CD4-positive, alpha-beta T cell (primary cell): ENCODE results near the gene SORCS2. TPM values are rescaled to one million over a fixed set of nuclear protein-coding genes. Genes with fewer than 3 reads are reported as not detected.

Experiments
- ATAC-seq: fragments of 200-7000 bp; cut with Tn5 transposase; one replicate; pipeline ENCODE4 v1.10.0; 2022; ENCODE audit warnings: mild to moderate bottlenecking; ENCODE audit not compliant: poor library complexity
- CTCF ChIA-PET: fragments of 350-600 bp; sonication (Branson Sonifier 250); formaldehyde crosslinking; loops from one replicate; lab custom pipeline; 2021; ENCODE audit warnings: antibody characterized with exemption, inconsistent platforms; lab: Charles Lee
- POLR2A ChIA-PET: fragments of 350-600 bp; sonication (Branson Sonifier 250); formaldehyde crosslinking; loops from one replicate; lab custom pipeline; 2021; ENCODE audit warnings: antibody characterized with exemption, inconsistent platforms; lab: Charles Lee
- DNase-seq, 14 experiments: peaks; one replicate each; pipeline ENCODE4 v3.0.0-alpha.2; 2013 to 2020; ENCODE audit warnings: mixed read lengths in 2 of 14
- H3K27ac ChIP-seq, 2 donors: one replicate each; pipeline versions ENCODE4 v1.5.1 to v1.7.0; 2013; ENCODE audit warnings: low read length in 2 of 2, low read depth in 1 of 2, mild to moderate bottlenecking in 1 of 2
- H3K27me3 ChIP-seq, 2 experiments: 1 replicate in 1 of 2; 2 replicates in 1 of 2; pipeline versions ENCODE4 v1.6.1 to v1.7.0; 2013; ENCODE audit warnings: low read length in 2 of 2, control low read depth in 1 of 2, mild to moderate bottlenecking in 1 of 2, moderate library complexity in 1 of 2; ENCODE audit not compliant: insufficient read depth in 2 of 2, control insufficient read depth in 1 of 2
- H3K36me3 ChIP-seq: one replicate; pipeline ENCODE4 v1.6.1; 2013; ENCODE audit warnings: low read length, control low read depth; ENCODE audit not compliant: insufficient read depth
- H3K4me1 ChIP-seq: one replicate; pipeline ENCODE4 v1.6.1; 2013; ENCODE audit warnings: low read length, control low read depth; ENCODE audit not compliant: insufficient read depth
- H3K4me3 ChIP-seq: one replicate; pipeline ENCODE4 v1.5.1; 2013; ENCODE audit warnings: mild to moderate bottlenecking, low read length, moderate library complexity
- H3K9me3 ChIP-seq, 2 experiments: 1 replicate in 1 of 2; 2 replicates in 1 of 2; pipeline versions ENCODE4 v1.6.1 to v1.7.0; 2013; ENCODE audit warnings: low read length in 2 of 2, mild to moderate bottlenecking in 2 of 2, control low read depth in 1 of 2, moderate library complexity in 1 of 2; ENCODE audit not compliant: control insufficient read depth in 1 of 2, insufficient read depth in 1 of 2
- H3K27ac Mint-ChIP-seq: one replicate; pipeline ENCODE4 v1.8.0; 2020; ENCODE audit warnings: mixed read lengths
- H3K27me3 Mint-ChIP-seq: one replicate; pipeline ENCODE4 v1.8.0; 2021; ENCODE audit warnings: mixed read lengths
- H3K36me3 Mint-ChIP-seq: one replicate; pipeline ENCODE4 v1.8.0; 2021; ENCODE audit warnings: low read depth, mixed read lengths
- H3K4me1 Mint-ChIP-seq: one replicate; pipeline ENCODE4 v1.8.0; 2021; ENCODE audit warnings: low read depth, mixed read lengths
- H3K4me3 Mint-ChIP-seq: one replicate; pipeline ENCODE4 v1.8.0; 2020; ENCODE audit warnings: mild to moderate bottlenecking, mixed read lengths
- H3K9me3 Mint-ChIP-seq: one replicate; pipeline ENCODE4 v1.8.0; 2020; ENCODE audit warnings: mixed read lengths
- CTCF ChIP-seq: fragments of 200-600 bp; IDR thresholded peaks from one replicate; pipeline ENCODE4 v1.8.0; 2022; ENCODE audit warnings: antibody characterized with exemption, mild to moderate bottlenecking
- intact Hi-C, 2 experiments: fragments of 100-400 bp; cut with DNase I in 1 of 2; cut with micrococcal nuclease in 1 of 2; formaldehyde crosslinking; loops; one replicate each; pipeline versions ENCODE4 v1.15.1 to v1.9.0; 2023 to 2025; cut with DNase I, micrococcal nuclease
- total RNA-seq, 174 experiments: library from RNA in 2 of 174; stranded (reverse) in 2 of 174; gene quantifications; one replicate each; pipeline ENCODE4 v1.2.3 and lab custom pipeline; 2021 to 2026

SORCS2 gene
- total RNA-seq, 2 experiments from 2014 or later, result not detected

GRCh38 chr4:7614350-7614949 is 422.1 kb downstream of the SORCS2 start:
- H3K27ac Mint-ChIP-seq, result no peak overlapping the region
- DNase-seq (no peak), ATAC-seq (no peak)
- Histone ChIP-seq H3K4me3 (no peak overlapping the region), H3K27ac (no peak overlapping the region), H3K9me3 (peaks cover 0 to 19% of the 10 kb centered on the region in 2 experiments), H3K4me1 (no peaks in the 10 kb centered on the region), H3K27me3 (no peaks in the 10 kb centered on the region), H3K36me3 (no peaks in the 10 kb centered on the region)
- TF ChIP-seq CTCF, result no peak
- ChIA-PET CTCF (no interaction called here), POLR2A (no interaction called here)
- H3K4me3 Mint-ChIP-seq, result no peak overlapping the region
- no peaks in the 10 kb centered on the region for H3K4me1 Mint-ChIP-seq
- H3K27me3 Mint-ChIP-seq, result no peaks in the 10 kb centered on the region
- H3K36me3 Mint-ChIP-seq, result no peaks in the 10 kb centered on the region
- intact Hi-C loops, result no loop called here
- H3K9me3 Mint-ChIP-seq, result no peaks in the 10 kb centered on the region

- H3K9me3 Mint-ChIP-seq, result no peaks in the 10 kb centered on the region
- H3K36me3 ChIP-seq, result no peaks in the 10 kb centered on the region
- no peak overlapping the region for H3K4me3 ChIP-seq
- H3K36me3 Mint-ChIP-seq, result no peaks in the 10 kb centered on the region
- no peak overlapping the region for H3K27ac ChIP-seq
- H3K9me3 ChIP-seq, result peaks cover 0 to 16% of the 10 kb centered on the region in 2 experiments
- ATAC-seq (no peak), DNase-seq (no peak)
- intact Hi-C loops, result no loop called here
- H3K4me3 Mint-ChIP-seq, result no peak overlapping the region
- no peaks in the 10 kb centered on the region for H3K27me3 ChIP-seq
- ChIA-PET CTCF (no interaction called here), POLR2A (no interaction called here)
- no peak for TF ChIP-seq CTCF
- no peaks in the 10 kb centered on the region for H3K4me1 ChIP-seq
- H3K27ac Mint-ChIP-seq, result no peak overlapping the region
- H3K27me3 Mint-ChIP-seq, result no peaks in the 10 kb centered on the region
- no peaks in the 10 kb centered on the region for H3K4me1 Mint-ChIP-seq
Measured at GRCh38 chr4:7616193-7616592, 423.9 kb downstream of the SORCS2 start.

GRCh38 chr4:7618361-7618760 is 426.0 kb downstream of the SORCS2 start:
- no peaks in the 10 kb centered on the region for H3K36me3 ChIP-seq
- intact Hi-C loops, result no loop called here
- H3K4me3 ChIP-seq, result no peak overlapping the region
- H3K9me3 ChIP-seq, result peaks cover 0 to 13% of the 10 kb centered on the region in 2 experiments
- H3K27me3 Mint-ChIP-seq, result peaks cover 2% of the 10 kb centered on the region
- no peaks in the 10 kb centered on the region for H3K4me1 ChIP-seq
- H3K27ac ChIP-seq, result no peak overlapping the region
- no peaks in the 10 kb centered on the region for H3K4me1 Mint-ChIP-seq
- H3K4me3 Mint-ChIP-seq, result no peak overlapping the region
- DNase-seq, result no peak
- no peaks in the 10 kb centered on the region for H3K27me3 ChIP-seq
- no peak for ATAC-seq
- no peaks in the 10 kb centered on the region for H3K9me3 Mint-ChIP-seq
- POLR2A ChIA-PET, result no interaction called here
- H3K27ac Mint-ChIP-seq, result no peak overlapping the region
- no peak for TF ChIP-seq CTCF
- H3K36me3 Mint-ChIP-seq, result no peaks in the 10 kb centered on the region
- CTCF ChIA-PET, result no interaction called here
